Gastrocnemius medialis (tissue), 4 donors: Measurements from ENCODE around the gene MAP2K6. TPM values are rescaled to one million over a fixed set of nuclear protein-coding genes. Genes with fewer than 3 reads are reported as not detected.

ENCODE experiments used
- ATAC-seq, 2 donors: fragments of 150-250 bp; one replicate each; pipeline ENCODE4 v1.9.1; 2016
- DNase-seq, 2 donors: peaks; one replicate each; pipeline ENCODE4 v3.0.0-alpha.2; 2019
- H3K27ac ChIP-seq, 4 donors: fragments of 200-600 bp; sonication (generic); 1 replicate in 1 of 4; 2 replicates in 3 of 4; pipeline ENCODE4 v1.5.1; 2016 to 2018; ENCODE audit warnings: mild to moderate bottlenecking in 2 of 4, moderate library complexity in 1 of 4
- H3K27me3 ChIP-seq, 3 donors: fragments of 200-600 bp; sonication (generic) in 2 of 3; 1 replicate in 1 of 3; 2 replicates in 2 of 3; pipeline versions ENCODE4 v1.5.1 to v1.6.0; 2016 to 2019; ENCODE audit warnings: mild to moderate bottlenecking in 1 of 3, moderate library complexity in 1 of 3
- H3K36me3 ChIP-seq, 2 donors: fragments of 200-600 bp; sonication (generic) in 1 of 2; one replicate each; pipeline ENCODE4 v1.5.1; 2017 to 2018
- H3K4me1 ChIP-seq, 2 donors: fragments of 200-600 bp; sonication (generic) in 1 of 2; one replicate each; pipeline ENCODE4 v1.5.1; 2016 to 2017; ENCODE audit warnings: mild to moderate bottlenecking in 2 of 2
- H3K4me3 ChIP-seq, 4 donors: fragments of 200-600 bp; sonication (generic) in 3 of 4; 1 replicate in 1 of 4; 2 replicates in 3 of 4; pipeline ENCODE4 v1.5.1; 2016 to 2019; ENCODE audit warnings: mild to moderate bottlenecking in 2 of 4
- H3K9me3 ChIP-seq, 3 donors: fragments of 200-600 bp; sonication (generic) in 2 of 3; 1 replicate in 1 of 3; 2 replicates in 2 of 3; pipeline ENCODE4 v1.5.1; 2016 to 2019
- POLR2A ChIP-seq, 2 donors: fragments of 450-650 bp; IDR thresholded peaks; one replicate each; pipeline ENCODE4 v1.6.1; 2017; ENCODE audit warnings: antibody characterized with exemption in 2 of 2, mild to moderate bottlenecking in 2 of 2, moderate library complexity in 2 of 2
- in situ Hi-C, 4 donors: fragments of 200-750 bp; cut with MboI; loops; one replicate each; pipeline versions ENCODE4 v1.15.0 to v1.8.0; 2017; ENCODE audit warnings: low sequenced_read_pairs in 4 of 4
- intact Hi-C: fragments of 100-400 bp; cut with DNase I; formaldehyde crosslinking; loops from one replicate; pipeline ENCODE4 v1.15.1; 2023; ENCODE audit warnings: low total_unique reads
- total RNA-seq, 4 donors: library from RNA; depleted of rRNA; stranded (reverse); fragments of >200 nt; gene quantifications; one replicate each; pipeline versions ENCODE4 v1.1.0 to v1.2.3, GENCODE V29; 2016
- TF ChIP-seq, protein P1 (sequence below), 5 experiments: fragments of 450-650 bp in 3 of 5; fragments of 200-600 bp in 2 of 5; sonication (generic) in 2 of 5; IDR thresholded peaks in 4 of 5; conservative IDR thresholded peaks in 1 of 5; 1 replicate in 4 of 5; 2 replicates in 1 of 5; pipeline ENCODE4 v1.5.1; 2016 to 2019; ENCODE audit warnings: antibody characterized with exemption in 5 of 5, mild to moderate bottlenecking in 3 of 5, moderate library complexity in 3 of 5

The MAP2K6 gene
- total RNA-seq, 4 donors from 2014 or later: 35.1 to 351 (median 223) TPM

DNA sequence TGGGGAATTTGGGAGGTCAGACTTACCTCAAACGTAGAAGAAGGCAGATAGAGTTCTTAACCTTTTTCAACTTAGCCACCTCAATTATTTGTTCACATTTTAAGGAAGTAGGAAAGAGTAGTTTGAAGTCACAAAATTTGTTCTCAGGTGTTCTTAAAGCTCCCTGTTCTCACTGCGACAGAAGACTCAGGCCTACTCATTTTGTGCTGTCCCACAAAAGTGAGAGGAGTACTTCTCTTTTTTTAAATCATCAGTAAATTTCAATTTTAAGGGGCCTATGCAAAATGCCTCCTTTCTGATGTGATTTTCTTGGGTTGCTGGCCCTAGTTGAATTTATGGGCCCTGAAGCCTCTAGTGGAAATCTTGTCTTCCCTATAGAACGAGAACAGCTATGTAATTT, 133.4 kb downstream of the MAP2K6 start:
- Histone ChIP-seq H3K4me1 (peaks cover 0 to 16% of the 10 kb centered on the region in 2 donors), H3K9me3 (no peaks in the 10 kb centered on the region), H3K27ac (no peak overlapping the region), H3K36me3 (peaks cover 0 to 3% of the 10 kb centered on the region in 2 donors), H3K27me3 (no peaks in the 10 kb centered on the region), H3K4me3 (no peak overlapping the region)
- intact Hi-C loops (no loop called here), in situ Hi-C loops (no loop called here)
- no peak for ATAC-seq
- no peak for DNase-seq
- no peak for TF ChIP-seq POLR2A (IDR thresholded peaks at IDR 0.05)
- TF ChIP-seq, protein P1, sequence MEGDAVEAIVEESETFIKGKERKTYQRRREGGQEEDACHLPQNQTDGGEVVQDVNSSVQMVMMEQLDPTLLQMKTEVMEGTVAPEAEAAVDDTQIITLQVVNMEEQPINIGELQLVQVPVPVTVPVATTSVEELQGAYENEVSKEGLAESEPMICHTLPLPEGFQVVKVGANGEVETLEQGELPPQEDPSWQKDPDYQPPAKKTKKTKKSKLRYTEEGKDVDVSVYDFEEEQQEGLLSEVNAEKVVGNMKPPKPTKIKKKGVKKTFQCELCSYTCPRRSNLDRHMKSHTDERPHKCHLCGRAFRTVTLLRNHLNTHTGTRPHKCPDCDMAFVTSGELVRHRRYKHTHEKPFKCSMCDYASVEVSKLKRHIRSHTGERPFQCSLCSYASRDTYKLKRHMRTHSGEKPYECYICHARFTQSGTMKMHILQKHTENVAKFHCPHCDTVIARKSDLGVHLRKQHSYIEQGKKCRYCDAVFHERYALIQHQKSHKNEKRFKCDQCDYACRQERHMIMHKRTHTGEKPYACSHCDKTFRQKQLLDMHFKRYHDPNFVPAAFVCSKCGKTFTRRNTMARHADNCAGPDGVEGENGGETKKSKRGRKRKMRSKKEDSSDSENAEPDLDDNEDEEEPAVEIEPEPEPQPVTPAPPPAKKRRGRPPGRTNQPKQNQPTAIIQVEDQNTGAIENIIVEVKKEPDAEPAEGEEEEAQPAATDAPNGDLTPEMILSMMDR (IDR thresholded peaks at IDR 0.05 in 4 of 5, conservative IDR thresholded peaks at IDR 0.05 in 1 of 5): no peak

DNA sequence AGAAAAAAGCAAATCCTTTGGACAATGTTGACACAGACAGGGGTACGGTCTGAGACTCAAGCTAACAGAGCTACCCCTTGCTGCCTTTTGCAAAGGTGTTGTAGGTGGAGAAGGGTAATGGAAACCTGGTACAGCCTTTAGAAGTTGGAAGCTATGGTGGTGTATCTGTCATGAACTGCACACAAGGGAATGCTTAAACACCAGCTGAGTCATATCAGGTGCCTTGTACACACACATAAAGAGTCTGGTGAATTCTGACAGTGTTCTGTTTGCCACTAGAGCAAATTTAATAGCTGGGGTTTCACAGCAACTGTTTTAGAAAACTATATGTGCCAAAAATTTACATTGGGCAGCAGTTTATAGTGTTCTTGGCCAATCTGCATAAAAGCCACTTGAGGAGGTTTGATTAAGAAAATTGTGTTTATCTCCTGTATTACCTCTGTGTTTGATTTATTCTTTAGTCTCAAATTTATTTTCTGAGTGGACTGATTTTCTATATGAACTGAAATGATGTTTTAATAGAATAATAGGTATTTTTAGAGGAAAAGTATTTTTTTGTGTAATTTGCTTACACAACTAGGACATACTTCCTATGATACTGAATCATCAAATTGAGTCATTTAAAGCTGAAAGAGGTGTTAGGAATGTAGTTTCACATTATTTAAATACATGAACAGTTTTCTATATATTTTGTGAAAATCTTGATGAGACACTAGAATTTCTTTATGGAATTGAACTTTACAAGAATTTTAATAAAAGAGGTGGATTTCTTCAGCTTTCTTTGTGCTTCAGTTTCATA, 136.9 kb downstream of the MAP2K6 start:
- Histone ChIP-seq H3K9me3 (no peaks in the 10 kb centered on the region), H3K4me1 (peaks cover 0 to 21% of the 10 kb centered on the region in 2 donors), H3K4me3 (no peak overlapping the region), H3K36me3 (no peaks in the 10 kb centered on the region), H3K27ac (peak overlapping the region; percentile 38 to 72 (median 56)), H3K27me3 (no peaks in the 10 kb centered on the region)
- no peak for DNase-seq
- in situ Hi-C loops (loop anchor here in 1 of 4 donors (25.0 kb wide), 1 partner anchor 611 kb away; the partner anchor contains the start of gene KCNJ2), intact Hi-C loops (no loop called here)
- ATAC-seq: peak; percentile 75 to 89
- TF ChIP-seq, protein P1 (IDR thresholded peaks at IDR 0.05 in 4 of 5, conservative IDR thresholded peaks at IDR 0.05 in 1 of 5): no peak
- TF ChIP-seq POLR2A (IDR thresholded peaks at IDR 0.05): no peak

DNA sequence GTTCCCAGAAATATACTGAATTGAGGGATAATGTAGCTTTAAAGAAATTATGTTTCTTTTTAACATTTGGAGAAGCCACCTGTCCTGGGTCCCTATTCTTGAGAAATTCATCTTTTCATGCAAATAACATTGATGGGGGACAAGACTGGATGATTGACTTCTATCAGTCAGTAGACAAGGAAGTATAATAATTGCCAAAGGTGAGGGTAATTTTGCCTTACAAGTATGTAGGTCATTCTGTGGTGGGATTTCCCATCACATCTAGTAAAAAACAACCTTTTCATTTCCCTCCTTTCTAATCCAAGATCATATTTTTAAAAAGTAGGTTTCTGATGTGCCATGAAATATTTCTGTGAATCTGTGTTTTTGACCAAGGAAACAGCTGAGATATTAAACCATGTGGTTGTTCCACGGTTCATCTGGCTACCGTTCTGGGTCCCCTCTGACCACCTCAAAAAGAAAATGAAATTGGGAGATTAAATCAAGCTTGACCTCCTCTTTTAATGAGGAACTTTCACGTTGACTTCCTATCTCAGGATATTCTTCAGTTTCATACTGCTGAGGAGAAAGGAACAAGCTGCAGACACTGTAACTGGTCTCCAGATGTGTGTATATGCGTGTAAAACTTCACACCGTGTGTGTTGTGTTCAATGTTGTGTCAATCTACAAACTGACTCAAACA, 138.6 kb downstream of the MAP2K6 start:
- intact Hi-C loops (no loop called here), in situ Hi-C loops (loop anchor here in 1 of 4 donors (25.0 kb wide), 1 partner anchor 609 kb away; the partner anchor contains the start of gene KCNJ2)
- Histone ChIP-seq H3K4me1 (peaks cover 0 to 21% of the 10 kb centered on the region in 2 donors), H3K9me3 (no peaks in the 10 kb centered on the region), H3K36me3 (no peaks in the 10 kb centered on the region), H3K27me3 (no peaks in the 10 kb centered on the region), H3K27ac (no peak overlapping the region), H3K4me3 (no peak overlapping the region)
- ATAC-seq (no peak), DNase-seq (no peak)
- TF ChIP-seq, protein P1 (IDR thresholded peaks at IDR 0.05 in 4 of 5, conservative IDR thresholded peaks at IDR 0.05 in 1 of 5): no peak
- TF ChIP-seq POLR2A (IDR thresholded peaks at IDR 0.05): no peak

- Histone ChIP-seq H3K4me1 (peaks cover under 1 to 21% of the 10 kb centered on the region in 2 donors), H3K36me3 (no peaks in the 10 kb centered on the region), H3K27ac (peak overlapping the region in 3 of 4 donors; percentile 27 to 66 (median 41)), H3K27me3 (no peaks in the 10 kb centered on the region), H3K9me3 (no peaks in the 10 kb centered on the region), H3K4me3 (no peak overlapping the region)
- ATAC-seq (peak in 1 of 2 donors; percentile 40), DNase-seq (no peak)
- in situ Hi-C loops: loop anchor here in 1 of 4 donors (25.0 kb wide), 1 partner anchor 607 kb away; the partner anchor contains the start of gene KCNJ2
- intact Hi-C loops: no loop called here
- no peak for TF ChIP-seq POLR2A (IDR thresholded peaks at IDR 0.05)
- TF ChIP-seq, protein P1 (IDR thresholded peaks at IDR 0.05 in 4 of 5, conservative IDR thresholded peaks at IDR 0.05 in 1 of 5): no peak
Measured at GRCh38 chr17:69555056-69555455, 140.6 kb downstream of the MAP2K6 start.
